Putamen (tissue), 1 donor: ENCODE measurements around the gene BICC1.

Experiments used
- DNase-seq: peaks from one replicate; pipeline ENCODE4 v3.0.0-alpha.2; 2016; ENCODE audit warnings: low spot score

The BICC1 gene, protein sequence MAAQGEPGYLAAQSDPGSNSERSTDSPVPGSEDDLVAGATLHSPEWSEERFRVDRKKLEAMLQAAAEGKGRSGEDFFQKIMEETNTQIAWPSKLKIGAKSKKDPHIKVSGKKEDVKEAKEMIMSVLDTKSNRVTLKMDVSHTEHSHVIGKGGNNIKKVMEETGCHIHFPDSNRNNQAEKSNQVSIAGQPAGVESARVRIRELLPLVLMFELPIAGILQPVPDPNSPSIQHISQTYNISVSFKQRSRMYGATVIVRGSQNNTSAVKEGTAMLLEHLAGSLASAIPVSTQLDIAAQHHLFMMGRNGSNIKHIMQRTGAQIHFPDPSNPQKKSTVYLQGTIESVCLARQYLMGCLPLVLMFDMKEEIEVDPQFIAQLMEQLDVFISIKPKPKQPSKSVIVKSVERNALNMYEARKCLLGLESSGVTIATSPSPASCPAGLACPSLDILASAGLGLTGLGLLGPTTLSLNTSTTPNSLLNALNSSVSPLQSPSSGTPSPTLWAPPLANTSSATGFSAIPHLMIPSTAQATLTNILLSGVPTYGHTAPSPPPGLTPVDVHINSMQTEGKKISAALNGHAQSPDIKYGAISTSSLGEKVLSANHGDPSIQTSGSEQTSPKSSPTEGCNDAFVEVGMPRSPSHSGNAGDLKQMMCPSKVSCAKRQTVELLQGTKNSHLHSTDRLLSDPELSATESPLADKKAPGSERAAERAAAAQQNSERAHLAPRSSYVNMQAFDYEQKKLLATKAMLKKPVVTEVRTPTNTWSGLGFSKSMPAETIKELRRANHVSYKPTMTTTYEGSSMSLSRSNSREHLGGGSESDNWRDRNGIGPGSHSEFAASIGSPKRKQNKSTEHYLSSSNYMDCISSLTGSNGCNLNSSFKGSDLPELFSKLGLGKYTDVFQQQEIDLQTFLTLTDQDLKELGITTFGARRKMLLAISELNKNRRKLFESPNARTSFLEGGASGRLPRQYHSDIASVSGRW

GRCh38 chr10:58512491-58513187 is at the start of gene BICC1:
Gene BICC1, plus strand, starts transcription at chr10:58512872. Its CDS starts 272 bp downstream, at chr10:58513144.
- DNase-seq, result peak; percentile 44

DNA sequence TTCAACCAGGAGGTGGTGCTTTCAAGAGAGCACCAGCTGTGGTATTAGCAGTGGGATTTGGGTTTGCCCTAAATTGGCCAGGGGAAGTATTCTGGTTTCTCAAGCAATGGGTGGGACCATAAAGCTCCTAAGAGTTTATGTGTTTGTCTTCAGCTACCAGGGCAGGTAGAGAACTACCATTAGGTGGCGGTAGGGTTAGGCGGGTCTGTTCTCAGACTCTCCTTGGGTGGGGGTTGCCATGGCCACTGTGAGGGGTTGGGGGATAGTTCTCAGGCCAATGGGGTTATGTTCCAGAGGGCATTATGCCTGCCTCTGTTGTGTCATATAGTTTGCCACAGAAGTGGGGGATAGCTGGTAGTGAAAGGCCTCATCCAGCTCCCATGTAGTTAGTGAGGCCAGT is 47.7 kb upstream of the BICC1 start:
- DNase-seq, result no peak

DNA sequence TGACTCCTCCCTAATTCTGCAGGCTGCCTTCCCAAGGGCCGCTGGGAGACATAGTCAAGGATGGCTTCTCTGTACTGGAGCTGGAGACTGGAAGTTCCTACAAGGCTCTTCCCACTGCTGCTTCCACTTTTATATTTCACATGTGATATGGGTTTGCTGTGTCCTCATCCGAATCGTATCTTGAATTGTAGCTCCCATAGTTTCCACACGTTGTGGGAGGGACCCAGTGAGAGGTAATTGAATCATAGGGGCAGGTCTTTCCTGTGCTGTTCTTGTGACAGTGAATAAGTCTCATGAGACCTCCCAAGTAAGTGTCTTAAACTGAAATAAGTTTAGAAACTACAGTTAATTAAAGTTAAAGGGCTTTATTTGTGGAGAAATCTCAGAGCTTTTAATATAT is 47.0 kb upstream of the BICC1 start:
- DNase-seq, result no peak

- no peak for DNase-seq
These were observed 44.6 kb upstream of the BICC1 start for GRCh38 chr10:58467931-58468635.

GRCh38 chr10:58473976-58474375 is 38.7 kb upstream of the BICC1 start:
- no peak for DNase-seq

DNA sequence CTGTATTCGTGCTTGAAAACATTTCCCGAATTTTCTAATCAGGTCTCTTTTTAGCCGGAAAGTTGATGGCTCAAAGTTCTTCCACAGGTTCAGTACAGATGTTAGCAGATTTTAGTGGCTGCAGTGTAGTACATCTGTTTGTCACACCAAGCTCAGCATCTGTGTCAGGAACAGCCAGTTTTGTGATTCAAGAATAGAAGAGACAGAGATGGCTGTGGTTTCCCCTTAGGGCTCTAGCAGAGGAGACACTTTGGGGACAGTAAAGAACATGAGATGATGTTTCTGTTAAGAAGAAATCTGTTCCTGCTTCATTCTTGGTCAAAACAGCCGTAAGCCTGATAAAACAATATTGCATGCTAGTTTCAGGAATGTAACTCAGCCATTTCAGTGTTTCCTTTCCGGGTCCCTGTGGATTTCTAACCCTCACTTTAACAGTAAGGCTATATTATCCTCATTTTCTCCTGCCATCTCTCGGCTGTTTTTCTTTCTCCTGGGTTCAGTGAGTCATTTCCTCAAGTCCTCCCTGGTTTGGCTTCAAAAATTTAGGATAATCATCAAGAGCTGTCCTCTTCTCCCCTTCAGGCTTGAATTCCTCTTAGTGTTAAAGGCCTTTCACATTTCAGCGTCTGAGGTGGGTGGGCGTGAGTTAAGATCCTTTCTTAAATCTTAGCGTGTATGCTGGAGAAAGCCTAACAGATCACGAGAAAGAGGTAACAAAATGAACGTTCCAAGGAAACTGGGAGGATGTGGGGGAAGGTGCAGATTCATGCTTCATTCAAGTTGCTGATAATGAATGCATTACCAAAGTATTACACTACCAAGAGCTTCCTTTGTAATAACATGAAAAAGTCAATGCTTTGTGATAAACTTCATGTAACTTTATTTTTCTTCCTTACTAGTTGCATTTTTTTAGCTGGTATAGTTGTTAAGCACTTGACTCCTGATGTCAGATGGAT is 37.1 kb upstream of the BICC1 start:
- DNase-seq, result no peak

DNA sequence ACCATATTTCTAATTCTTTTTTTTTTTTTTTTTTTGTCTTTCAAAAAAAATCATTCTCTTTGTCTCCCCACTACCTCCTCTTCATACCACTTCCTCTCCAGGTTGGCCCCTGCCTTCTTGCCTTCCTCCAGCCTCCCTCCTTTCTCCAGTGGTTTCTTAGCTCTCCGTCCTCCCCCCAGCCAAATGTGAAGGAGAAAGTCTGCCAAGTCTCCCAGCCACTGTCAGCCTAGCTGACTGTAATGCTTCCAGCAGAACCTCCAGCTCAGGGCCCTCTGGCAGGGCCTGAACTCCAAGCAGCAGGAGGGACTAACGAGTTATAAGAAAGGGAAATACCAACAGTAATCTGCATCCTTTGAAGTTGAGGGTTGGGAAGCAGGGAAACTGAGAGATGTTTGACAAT is 35.5 kb upstream of the BICC1 start:
- DNase-seq, result no peak

DNA sequence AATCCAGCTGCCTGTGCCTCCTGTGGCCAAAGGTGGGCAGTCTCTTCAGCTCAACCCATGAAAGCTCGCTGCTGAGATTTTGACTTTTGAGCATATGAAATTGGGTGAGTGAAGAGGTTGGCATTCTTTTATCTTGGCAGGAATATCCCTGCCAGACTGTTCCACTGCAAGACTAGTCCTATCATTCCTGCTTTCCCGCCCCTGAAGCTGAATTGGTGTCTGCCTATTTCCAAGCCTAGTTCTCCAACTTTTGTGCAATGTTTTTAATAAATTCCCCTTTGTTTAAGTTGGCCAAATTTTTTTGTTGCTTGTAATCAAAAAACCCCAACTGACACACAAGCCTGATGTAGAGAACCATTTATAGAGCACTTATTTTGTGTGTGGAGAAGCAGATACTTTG is 34.8 kb upstream of the BICC1 start:
- DNase-seq, result no peak

GRCh38 chr10:58479045-58479444 is 33.6 kb upstream of the BICC1 start:
- no peak for DNase-seq

DNA sequence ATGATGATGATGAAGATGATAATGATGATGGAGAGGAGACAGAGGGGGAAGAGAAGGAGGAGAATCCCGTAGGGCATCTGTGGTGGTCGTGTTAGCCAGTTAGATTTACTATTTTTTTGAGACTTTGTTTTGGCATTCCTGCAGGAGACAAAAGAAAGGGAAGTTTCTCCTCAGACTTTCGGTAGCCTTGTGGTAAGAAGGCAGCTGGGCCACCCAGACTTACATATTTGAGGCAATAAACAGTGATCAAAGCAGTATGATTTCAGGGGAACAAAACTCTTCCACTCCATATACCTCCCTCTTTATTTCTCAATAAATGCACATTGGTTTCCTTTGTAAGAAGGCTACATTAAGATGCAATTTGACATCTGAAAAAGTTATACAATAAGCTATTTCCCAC is 32.4 kb upstream of the BICC1 start:
- no peak for DNase-seq

DNA sequence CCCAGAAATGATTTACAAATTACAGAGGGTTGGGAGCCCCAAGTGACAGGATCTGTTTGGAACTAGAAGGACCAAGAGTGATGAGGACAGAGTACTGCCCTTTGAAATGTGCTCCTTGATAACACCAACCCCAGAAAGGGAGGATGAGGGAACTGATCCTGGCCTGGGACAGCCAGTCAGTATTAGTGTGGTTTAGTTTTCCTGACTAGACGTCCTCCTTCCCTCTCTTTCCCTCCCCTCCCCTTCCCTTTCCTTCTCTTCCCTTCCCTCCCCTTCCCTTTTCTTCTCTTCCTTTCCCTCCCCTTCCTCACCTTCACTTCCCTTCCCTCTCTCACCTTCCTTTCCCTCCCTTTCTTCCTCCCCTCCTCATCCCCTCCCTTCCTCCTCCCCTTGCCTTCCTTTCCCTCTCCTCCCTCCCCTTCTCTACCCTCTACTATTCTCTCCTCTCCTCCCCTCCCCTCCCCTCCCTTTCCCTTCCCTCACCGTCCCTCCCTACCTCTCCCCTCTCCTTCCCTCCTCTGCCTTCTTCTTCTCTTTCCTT is 31.0 kb upstream of the BICC1 start:
- DNase-seq, result no peak

DNA sequence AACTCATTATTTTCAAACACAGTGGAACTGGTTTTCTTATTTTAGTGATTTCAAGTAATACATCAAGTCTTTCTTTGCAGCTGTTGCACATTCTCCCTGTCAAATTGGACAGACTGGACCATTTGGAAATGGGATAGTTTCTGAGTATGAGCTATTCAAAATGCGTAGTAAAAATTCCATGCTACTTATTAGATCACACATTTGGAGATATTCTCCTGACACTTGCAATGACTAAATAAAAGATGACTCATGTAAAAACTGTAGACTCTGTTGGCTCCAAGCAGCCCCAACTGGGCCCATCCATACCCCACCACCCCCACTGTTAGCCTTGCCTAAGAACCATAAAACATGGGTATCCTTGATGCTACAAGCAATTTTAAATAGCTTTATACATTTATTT is 25.9 kb upstream of the BICC1 start:
- DNase-seq, result no peak

DNA sequence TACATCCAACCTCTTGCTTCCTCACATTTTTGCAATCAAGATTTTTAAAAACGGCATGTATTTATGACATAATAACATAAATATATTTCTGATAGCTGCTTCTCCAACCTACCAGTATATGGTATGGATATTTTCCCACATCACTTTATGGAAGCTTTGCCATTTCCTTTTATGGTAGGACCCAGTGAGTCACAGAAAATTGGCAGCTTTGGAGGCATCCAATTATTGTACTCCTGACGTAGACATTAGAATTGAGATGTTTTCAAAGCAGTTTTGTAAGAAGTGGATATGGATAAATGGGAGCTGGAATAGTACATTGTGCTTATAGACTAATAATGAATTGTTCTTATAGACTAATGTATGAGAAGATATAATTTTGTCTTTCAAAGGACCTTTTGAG is 23.8 kb upstream of the BICC1 start:
- DNase-seq, result no peak

DNA sequence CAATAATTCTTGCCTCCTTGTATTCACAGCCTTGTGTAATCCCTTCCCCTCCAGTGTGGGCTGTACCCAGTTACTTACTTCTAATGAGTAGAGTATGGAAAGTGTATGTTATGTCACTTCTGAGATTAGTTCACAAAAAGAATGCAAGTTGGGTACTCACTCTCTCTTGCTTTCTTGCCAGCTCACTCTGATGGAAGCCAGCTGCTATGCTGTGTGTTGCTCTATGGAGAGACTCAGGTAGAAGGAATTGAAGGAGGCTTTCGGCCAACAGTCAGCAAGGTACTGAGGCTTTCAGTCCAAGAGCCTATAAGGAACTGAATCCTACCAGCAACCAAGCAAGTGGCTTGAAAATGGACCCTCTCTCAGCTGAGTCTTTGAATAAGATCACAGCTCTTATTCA is 9.7 kb upstream of the BICC1 start:
- DNase-seq, result no peak

DNA sequence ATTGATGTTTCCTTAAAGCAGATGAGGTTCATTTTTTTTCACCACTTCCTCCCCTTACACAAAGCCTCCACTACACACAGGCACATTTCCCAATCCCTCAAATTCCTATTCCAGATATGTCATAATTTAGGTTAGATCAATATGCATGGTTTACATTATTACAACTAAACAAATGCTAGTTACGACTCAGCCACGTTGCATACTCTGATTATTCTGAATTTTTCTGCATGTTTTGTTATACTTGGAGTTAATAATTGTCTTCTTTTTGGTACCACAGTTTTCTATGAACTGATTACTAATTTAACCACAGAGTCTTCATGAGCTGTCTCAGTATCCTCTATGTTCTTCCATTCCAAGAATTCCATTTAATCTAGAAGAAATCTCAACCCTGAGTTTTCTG is 4.4 kb upstream of the BICC1 start:
- no peak for DNase-seq

- no peak for DNase-seq
These were observed 744 bp upstream of the BICC1 start for GRCh38 chr10:58511765-58512490.

GRCh38 chr10:58513188-58514110 is 777 bp downstream of the BICC1 start:
- DNase-seq, result peak; percentile 1

- no peak for DNase-seq
These were observed 1.6 kb downstream of the BICC1 start for GRCh38 chr10:58514111-58514770.
